Peyer's patch (tissue), 4 donors: Measurements from ENCODE around the gene ANKMY1. TPM values are rescaled to one million over a fixed set of nuclear protein-coding genes. Genes with fewer than 3 reads are reported as not detected.
A peak's percentile ranks its signal among the peaks of the same experiment; 100 is the strongest.

Experiments used
- DNase-seq, 3 donors: peaks; one replicate each; pipeline ENCODE4 v3.0.0-alpha.2; 2017 to 2019
- H3K27ac ChIP-seq, 4 donors: fragments of 200-600 bp; sonication (generic); one replicate each; pipeline ENCODE4 v1.5.1; 2016 to 2019
- H3K27me3 ChIP-seq, 2 donors: fragments of 200-600 bp; sonication (generic); one replicate each; pipeline ENCODE4 v1.5.1; 2019
- H3K36me3 ChIP-seq, 3 donors: fragments of 200-600 bp; sonication (generic); one replicate each; pipeline ENCODE4 v1.5.1; 2016 to 2019
- H3K4me1 ChIP-seq, 4 donors: fragments of 200-600 bp; sonication (generic); one replicate each; pipeline ENCODE4 v1.5.1; 2016 to 2019
- H3K4me3 ChIP-seq, 4 donors: fragments of 200-600 bp; sonication (generic); 1 replicate in 3 of 4; 2 replicates in 1 of 4; pipeline ENCODE4 v1.5.1; 2016 to 2019; ENCODE audit warnings: mild to moderate bottlenecking in 1 of 4
- H3K9me3 ChIP-seq, 4 donors: fragments of 200-600 bp; sonication (generic); one replicate each; pipeline ENCODE4 v1.5.1; 2016 to 2019; ENCODE audit warnings: mild to moderate bottlenecking in 1 of 4
- CTCF ChIP-seq, 6 experiments: fragments of 450-650 bp in 4 of 6; fragments of 200-600 bp in 2 of 6; sonication (generic) in 1 of 6; IDR thresholded peaks; one replicate each; pipeline ENCODE4 v1.5.1; 2017 to 2019; ENCODE audit warnings: antibody characterized with exemption in 6 of 6, mild to moderate bottlenecking in 3 of 6, moderate library complexity in 1 of 6
- POLR2A ChIP-seq, 2 donors: fragments of 450-650 bp; IDR thresholded peaks; one replicate each; pipeline ENCODE4 v1.5.1; 2017; ENCODE audit warnings: antibody characterized with exemption in 2 of 2, mild to moderate bottlenecking in 2 of 2, moderate library complexity in 2 of 2
- total RNA-seq, 4 donors: library from RNA; depleted of rRNA; stranded (reverse); fragments of >200 nt; gene quantifications; one replicate each; pipeline ENCODE4 v1.1.0, GENCODE V29; 2016

The ANKMY1 gene
- total RNA-seq, 4 donors from 2014 or later, result 27.8 to 89.1 (median 40.1) TPM

GRCh38 chr2:240528406-240529040, 29.3 kb downstream of the ANKMY1 start:
- no peak overlapping the region for H3K4me3 ChIP-seq
- DNase-seq, result peak in 1 of 3 donors; percentile 6
- no peak for TF ChIP-seq POLR2A (IDR thresholded peaks at IDR 0.05)
- no peak for TF ChIP-seq CTCF (IDR thresholded peaks at IDR 0.05)
- peaks cover 0 to 28% (median 3%) of the 10 kb centered on the region in 4 donors for H3K9me3 ChIP-seq
- H3K4me1 ChIP-seq, result no peaks in the 10 kb centered on the region
- H3K27me3 ChIP-seq, result no peaks in the 10 kb centered on the region
- no peak overlapping the region for H3K27ac ChIP-seq
- peaks cover 0 to 35% (median 0%) of the 10 kb centered on the region in 3 donors for H3K36me3 ChIP-seq

- H3K36me3 ChIP-seq, result peaks cover 0 to 41% (median 0%) of the 10 kb centered on the region in 3 donors
Measured at GRCh38 chr2:240527153-240527750, 30.5 kb downstream of the ANKMY1 start.

GRCh38 chr2:240526521-240526920, 31.3 kb downstream of the ANKMY1 start:
- H3K4me3 ChIP-seq, result no peak overlapping the region
- no peak overlapping the region for H3K27ac ChIP-seq
- H3K36me3 ChIP-seq, result peaks cover 0 to 41% (median 0%) of the 10 kb centered on the region in 3 donors
- TF ChIP-seq POLR2A (IDR thresholded peaks at IDR 0.05) (no peak), CTCF (IDR thresholded peaks at IDR 0.05) (no peak)
- no peaks in the 10 kb centered on the region for H3K4me1 ChIP-seq
- peaks cover 0 to 16% (median 3%) of the 10 kb centered on the region in 4 donors for H3K9me3 ChIP-seq
- no peak for DNase-seq
- no peaks in the 10 kb centered on the region for H3K27me3 ChIP-seq

More at GRCh38 chr2:240527153-240527750, 30.5 kb downstream of the ANKMY1 start:
- DNase-seq, result no peak
- peaks cover 0 to 24% (median 3%) of the 10 kb centered on the region in 4 donors for H3K9me3 ChIP-seq
- TF ChIP-seq POLR2A (IDR thresholded peaks at IDR 0.05), result no peak
- no peak for TF ChIP-seq CTCF (IDR thresholded peaks at IDR 0.05)
- no peak overlapping the region for H3K27ac ChIP-seq
- no peak overlapping the region for H3K4me3 ChIP-seq
- no peaks in the 10 kb centered on the region for H3K4me1 ChIP-seq
- no peaks in the 10 kb centered on the region for H3K27me3 ChIP-seq

- no peak for DNase-seq
- no peak overlapping the region for H3K4me3 ChIP-seq
- H3K27me3 ChIP-seq, result no peaks in the 10 kb centered on the region
- no peaks in the 10 kb centered on the region for H3K4me1 ChIP-seq
- no peak overlapping the region for H3K27ac ChIP-seq
- H3K36me3 ChIP-seq, result peaks cover 0 to 41% (median 0%) of the 10 kb centered on the region in 3 donors
- peaks cover 0 to 12% (median 3%) of the 10 kb centered on the region in 4 donors for H3K9me3 ChIP-seq
- no peak for TF ChIP-seq POLR2A (IDR thresholded peaks at IDR 0.05)
- no peak for TF ChIP-seq CTCF (IDR thresholded peaks at IDR 0.05)
Measured at GRCh38 chr2:240525802-240526201, 32.0 kb downstream of the ANKMY1 start.

GRCh38 chr2:240524963-240525718, 32.6 kb downstream of the ANKMY1 start:
- Histone ChIP-seq H3K4me1 (peaks cover 0 to 5% (median 0%) of the 10 kb centered on the region in 4 donors), H3K4me3 (no peak overlapping the region), H3K27me3 (no peaks in the 10 kb centered on the region), H3K9me3 (peaks cover 0 to 12% (median 3%) of the 10 kb centered on the region in 4 donors), H3K27ac (no peak overlapping the region), H3K36me3 (peaks cover 0 to 41% (median 0%) of the 10 kb centered on the region in 3 donors)
- no peak for DNase-seq
- TF ChIP-seq CTCF (IDR thresholded peaks at IDR 0.05) (no peak), POLR2A (IDR thresholded peaks at IDR 0.05) (no peak)
